ENCODE results near the gene SYT17.

GRCh38 chr16:19304750-19305149, 136.7 kb downstream of the SYT17 start:
- TF ChIP-seq CTCF (IDR thresholded peaks at IDR 0.05 in 2 of 3, conservative IDR thresholded peaks at IDR 0.05 in 1 of 3; ENCODE audit: borderline replicate concordance in 1 of 3, insufficient read depth in 1 of 3, low read depth in 2 of 3, low read length in 2 of 3) (no peak), CEBPB (IDR thresholded peaks at IDR 0.05; ENCODE audit: low read depth) (no peak), YY1 (IDR thresholded peaks at IDR 0.05; ENCODE audit: extremely low read depth, insufficient replicate concordance, low read depth, low read length) (no peak)
